ENCODE data around the gene OCA2. TPM values are rescaled to one million over a fixed set of nuclear protein-coding genes. Genes with fewer than 3 reads are reported as not detected.

The OCA2 gene
- total RNA-seq, 2 donors from 2014 or later = 3.7 TPM; not detected in 1

DNA sequence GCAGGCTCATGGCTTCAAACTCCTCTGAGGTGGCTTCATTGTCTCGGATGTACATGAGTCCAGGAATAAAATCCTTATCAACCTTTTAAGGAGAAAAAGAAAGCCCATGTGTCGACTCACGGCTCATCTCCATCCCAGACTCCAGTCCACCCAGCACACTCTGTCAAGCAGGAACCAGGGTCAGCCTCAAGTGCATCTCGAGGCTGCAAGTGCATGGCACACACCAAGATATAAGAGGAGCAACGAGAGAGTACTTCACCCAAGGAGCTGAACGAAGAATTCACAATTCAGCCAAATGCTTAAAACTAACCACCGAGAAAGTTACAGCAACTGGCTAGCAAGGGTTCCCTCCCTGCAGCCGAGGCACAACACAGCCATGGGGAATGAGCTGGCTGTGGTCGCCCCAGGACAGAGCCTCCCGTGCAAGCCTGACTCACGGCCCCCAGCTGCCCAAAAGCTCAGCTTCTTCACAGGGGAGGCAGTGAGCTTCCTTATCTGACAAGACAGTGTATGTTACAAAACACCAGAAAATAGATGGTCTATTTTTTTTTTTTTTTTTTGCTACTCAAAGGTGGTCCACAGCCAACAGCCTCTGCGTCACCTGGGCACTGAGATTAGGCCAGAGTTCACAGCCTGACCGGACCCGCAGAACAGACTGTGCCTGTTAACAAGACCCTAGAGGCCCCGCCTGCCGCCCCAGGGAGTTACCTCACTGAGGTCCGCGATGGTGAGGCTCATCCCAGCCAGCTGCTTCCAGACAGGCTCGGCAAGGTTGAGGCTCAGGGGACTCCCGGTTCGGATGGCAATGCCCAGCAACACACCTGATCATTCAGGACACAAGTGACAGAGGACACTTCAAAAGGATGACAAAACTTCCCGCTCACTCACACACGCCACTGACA, 15.9 kb upstream of the OCA2 start:
- WGBS = 88% methylated on average over 23 of the region's 23 CpGs
- H3K36me3 ChIP-seq = peaks cover 0 to 9% of the 10 kb centered on the region in 2 donors
- no peak for DNase-seq (ENCODE audit: low spot score)

DNA sequence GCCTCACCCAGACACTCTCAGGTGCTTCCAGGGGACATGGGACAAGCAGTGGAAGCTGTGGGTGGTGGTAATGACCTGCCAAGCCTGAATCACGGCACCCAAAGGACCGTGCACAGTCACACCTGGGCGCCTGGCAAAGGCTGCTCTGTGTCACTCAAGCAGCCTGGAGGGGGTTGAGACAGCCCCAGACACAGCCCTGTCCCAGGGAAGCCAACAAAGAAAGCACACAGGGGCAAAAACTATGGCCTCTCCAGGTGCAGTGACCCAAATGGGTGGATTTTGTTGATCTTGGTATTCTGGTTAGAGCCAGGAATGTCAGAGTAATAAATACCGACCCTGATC, 15.0 kb upstream of the OCA2 start:
- WGBS = 84% methylated on average over 4 of the region's 4 CpGs
- Histone ChIP-seq H3K27me3 (replicated peaks; ENCODE audit: insufficient read depth) (no peaks in the 10 kb centered on the region), H3K4me3 (no peak overlapping the region), H3K4me1 (replicated peaks) (no peaks in the 10 kb centered on the region), H3K36me3 (peaks cover 0 to 9% of the 10 kb centered on the region in 2 donors), H3K9me3 (no peaks in the 10 kb centered on the region), H3K27ac (no peak overlapping the region)
- intact Hi-C loops (cut with DNase I) = no loop called here
- TF ChIP-seq, protein P1, sequence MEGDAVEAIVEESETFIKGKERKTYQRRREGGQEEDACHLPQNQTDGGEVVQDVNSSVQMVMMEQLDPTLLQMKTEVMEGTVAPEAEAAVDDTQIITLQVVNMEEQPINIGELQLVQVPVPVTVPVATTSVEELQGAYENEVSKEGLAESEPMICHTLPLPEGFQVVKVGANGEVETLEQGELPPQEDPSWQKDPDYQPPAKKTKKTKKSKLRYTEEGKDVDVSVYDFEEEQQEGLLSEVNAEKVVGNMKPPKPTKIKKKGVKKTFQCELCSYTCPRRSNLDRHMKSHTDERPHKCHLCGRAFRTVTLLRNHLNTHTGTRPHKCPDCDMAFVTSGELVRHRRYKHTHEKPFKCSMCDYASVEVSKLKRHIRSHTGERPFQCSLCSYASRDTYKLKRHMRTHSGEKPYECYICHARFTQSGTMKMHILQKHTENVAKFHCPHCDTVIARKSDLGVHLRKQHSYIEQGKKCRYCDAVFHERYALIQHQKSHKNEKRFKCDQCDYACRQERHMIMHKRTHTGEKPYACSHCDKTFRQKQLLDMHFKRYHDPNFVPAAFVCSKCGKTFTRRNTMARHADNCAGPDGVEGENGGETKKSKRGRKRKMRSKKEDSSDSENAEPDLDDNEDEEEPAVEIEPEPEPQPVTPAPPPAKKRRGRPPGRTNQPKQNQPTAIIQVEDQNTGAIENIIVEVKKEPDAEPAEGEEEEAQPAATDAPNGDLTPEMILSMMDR (IDR thresholded peaks at IDR 0.05) = no peak
- TF ChIP-seq POLR2A (IDR thresholded peaks at IDR 0.05) (no peak), POLR2AphosphoS5 (IDR thresholded peaks at IDR 0.05) (no peak)
- DNase-seq (ENCODE audit: low spot score) = no peak

More for the DNA sequence above, 15.9 kb upstream of the OCA2 start:
- H3K4me3 ChIP-seq = no peak overlapping the region
- intact Hi-C loops (cut with DNase I) = no loop called here
- no peak overlapping the region for H3K27ac ChIP-seq
- no peaks in the 10 kb centered on the region for H3K4me1 ChIP-seq (replicated peaks)
- no peaks in the 10 kb centered on the region for H3K27me3 ChIP-seq (replicated peaks; ENCODE audit: insufficient read depth)
- no peaks in the 10 kb centered on the region for H3K9me3 ChIP-seq
- TF ChIP-seq POLR2AphosphoS5 (IDR thresholded peaks at IDR 0.05) = no peak
- TF ChIP-seq, protein P1 (IDR thresholded peaks at IDR 0.05) = no peak
- TF ChIP-seq POLR2A (IDR thresholded peaks at IDR 0.05) = no peak

DNA sequence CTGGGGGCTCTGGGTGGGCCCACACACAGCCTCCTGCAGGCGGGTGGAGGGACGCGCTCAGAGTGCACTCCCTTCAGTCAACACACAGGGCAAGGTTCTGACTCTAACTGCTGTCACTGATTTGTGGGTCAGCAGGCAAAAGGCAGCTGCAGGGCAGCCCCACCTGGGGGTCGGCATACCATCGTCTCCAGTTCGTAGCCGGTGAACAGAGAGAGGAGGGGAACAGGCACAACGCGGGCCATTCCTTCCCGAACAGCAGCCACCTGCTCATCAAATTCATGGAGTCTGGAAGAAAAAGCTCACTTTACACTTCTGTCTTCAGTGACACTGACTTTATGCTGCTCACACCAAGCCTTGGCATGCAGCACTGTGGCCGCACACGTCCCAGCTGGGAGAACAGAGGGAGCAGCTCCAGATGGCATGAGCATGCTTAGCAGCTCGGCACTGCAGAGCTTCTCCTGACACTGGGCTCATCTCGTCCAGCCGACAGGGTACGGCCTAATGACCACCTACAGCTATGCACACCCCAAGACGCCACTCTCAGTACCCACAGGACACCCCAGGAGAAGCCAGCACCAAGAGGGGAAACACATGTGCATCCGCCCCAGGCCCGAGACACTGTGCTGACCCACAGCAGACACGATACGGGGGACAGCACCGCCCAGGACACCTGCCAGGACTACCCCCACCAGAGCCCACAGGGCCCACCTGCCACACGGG, 14.4 kb upstream of the OCA2 start:
- no peak for DNase-seq (ENCODE audit: low spot score)
- Histone ChIP-seq H3K27ac (no peak overlapping the region), H3K36me3 (peaks cover 0 to 9% of the 10 kb centered on the region in 2 donors), H3K27me3 (replicated peaks; ENCODE audit: insufficient read depth) (no peaks in the 10 kb centered on the region), H3K4me3 (no peak overlapping the region), H3K9me3 (no peaks in the 10 kb centered on the region), H3K4me1 (replicated peaks) (no peaks in the 10 kb centered on the region)
- no peak for TF ChIP-seq POLR2AphosphoS5 (IDR thresholded peaks at IDR 0.05)
- TF ChIP-seq, protein P1 (IDR thresholded peaks at IDR 0.05) = no peak
- no peak for TF ChIP-seq POLR2A (IDR thresholded peaks at IDR 0.05)
- WGBS = 90% methylated on average over 23 of the region's 23 CpGs
- intact Hi-C loops (cut with DNase I) = no loop called here

DNA sequence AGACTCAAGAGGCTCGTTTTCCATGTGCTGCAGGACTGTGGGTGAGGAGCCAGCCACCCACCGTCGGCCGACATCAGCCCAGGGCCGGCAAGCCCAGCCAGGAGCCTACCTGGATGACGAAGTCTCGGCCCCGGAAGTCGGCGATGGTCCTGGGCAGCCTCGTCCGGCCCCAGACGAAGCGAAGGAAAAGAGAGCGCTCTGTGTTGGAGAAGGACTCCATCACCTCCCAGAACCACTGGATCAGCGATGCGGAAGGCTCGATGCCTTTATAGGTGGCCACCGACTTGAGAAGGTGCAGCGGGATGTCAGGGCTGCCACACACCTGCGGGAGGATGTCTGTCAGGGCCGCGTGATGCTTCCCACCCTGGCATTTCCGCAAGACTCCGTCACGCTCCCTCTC, 13.8 kb upstream of the OCA2 start:
- no peak overlapping the region for H3K27ac ChIP-seq
- H3K4me3 ChIP-seq = no peak overlapping the region
- 92% methylated on average over 26 of the region's 26 CpGs for WGBS
- H3K9me3 ChIP-seq = no peaks in the 10 kb centered on the region
- peaks cover 0 to 9% of the 10 kb centered on the region in 2 donors for H3K36me3 ChIP-seq
- intact Hi-C loops (cut with DNase I) = no loop called here
- TF ChIP-seq, protein P1 (IDR thresholded peaks at IDR 0.05) = no peak
- TF ChIP-seq POLR2AphosphoS5 (IDR thresholded peaks at IDR 0.05) (no peak), POLR2A (IDR thresholded peaks at IDR 0.05) (no peak)
- H3K4me1 ChIP-seq (replicated peaks) = no peaks in the 10 kb centered on the region
- no peak for DNase-seq (ENCODE audit: low spot score)
- no peaks in the 10 kb centered on the region for H3K27me3 ChIP-seq (replicated peaks; ENCODE audit: insufficient read depth)

Data from prostate gland (tissue), 2 donors.